ENCODE data around the gene SEC14L5. TPM values are rescaled to one million over a fixed set of nuclear protein-coding genes. Genes with fewer than 3 reads are reported as not detected.
"Not testable (repeated sequence)": the region's sequence is repeated elsewhere in the genome, so short reads cannot be mapped to it uniquely, and the experiment has no call there.

SEC14L5 gene
- total and polyA plus RNA-seq, 5 donors from 2014 or later = 1.5 TPM; not detected in 4

DNA sequence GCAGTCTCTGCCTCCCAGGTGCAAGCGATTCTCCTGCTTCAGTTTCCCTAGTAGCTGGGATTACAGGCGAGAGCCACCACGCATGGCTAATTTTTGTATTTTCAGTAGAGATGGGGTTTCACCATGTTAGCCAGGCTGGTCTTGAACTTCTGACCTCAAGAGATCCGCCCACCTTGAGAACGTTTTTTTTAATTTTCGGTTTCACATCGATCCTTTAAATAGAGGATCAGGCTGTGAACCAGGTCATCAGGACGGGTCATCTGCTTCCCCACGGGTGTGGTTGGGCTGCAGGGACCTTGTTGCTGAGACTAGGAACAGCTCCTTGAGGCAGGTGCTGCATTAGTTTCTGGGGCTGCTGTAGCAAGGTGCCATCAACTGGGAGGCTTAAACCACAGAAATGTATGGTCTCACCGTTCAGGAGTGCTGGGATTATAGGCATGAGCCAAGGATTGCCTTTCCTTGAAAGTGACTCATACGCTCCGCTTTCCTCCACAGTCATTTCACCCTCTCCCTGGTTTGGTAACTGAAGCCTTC lies 83.5 kb downstream of the SEC14L5 start:
- no peak overlapping the region for H3K27ac ChIP-seq (ENCODE audit: insufficient read depth, low read length, poor library complexity, severe bottlenecking)
- no peaks in the 10 kb centered on the region for H3K9me3 ChIP-seq (ENCODE audit: control insufficient read depth in 2 of 2, low read length in 2 of 2)
- Mint-ChIP-seq H3K27ac (no peak overlapping the region), H3K36me3 (peaks cover 3% of the 10 kb centered on the region), H3K27me3 (peaks cover 6% of the 10 kb centered on the region), H3K9me3 (no peaks in the 10 kb centered on the region), H3K4me1 (peaks cover 0 to 5% (median 0%) of the 10 kb centered on the region in 4 donors), H3K4me3 (no peak overlapping the region)
- no peaks in the 10 kb centered on the region for H3K4me1 ChIP-seq (ENCODE audit: control insufficient read depth, insufficient read depth, low read length, poor library complexity, severe bottlenecking)
- no peak overlapping the region for H3K4me3 ChIP-seq (ENCODE audit: low read depth, low read length)
- H3K36me3 ChIP-seq (ENCODE audit: control insufficient read depth, insufficient read depth, low read length) = no peaks in the 10 kb centered on the region
- H3K27me3 ChIP-seq (ENCODE audit: control insufficient read depth, insufficient read depth, low read length) = no peaks in the 10 kb centered on the region
- DNase-seq (no peak), ATAC-seq (ENCODE audit: low read depth in 2 of 2) (no peak)

DNA sequence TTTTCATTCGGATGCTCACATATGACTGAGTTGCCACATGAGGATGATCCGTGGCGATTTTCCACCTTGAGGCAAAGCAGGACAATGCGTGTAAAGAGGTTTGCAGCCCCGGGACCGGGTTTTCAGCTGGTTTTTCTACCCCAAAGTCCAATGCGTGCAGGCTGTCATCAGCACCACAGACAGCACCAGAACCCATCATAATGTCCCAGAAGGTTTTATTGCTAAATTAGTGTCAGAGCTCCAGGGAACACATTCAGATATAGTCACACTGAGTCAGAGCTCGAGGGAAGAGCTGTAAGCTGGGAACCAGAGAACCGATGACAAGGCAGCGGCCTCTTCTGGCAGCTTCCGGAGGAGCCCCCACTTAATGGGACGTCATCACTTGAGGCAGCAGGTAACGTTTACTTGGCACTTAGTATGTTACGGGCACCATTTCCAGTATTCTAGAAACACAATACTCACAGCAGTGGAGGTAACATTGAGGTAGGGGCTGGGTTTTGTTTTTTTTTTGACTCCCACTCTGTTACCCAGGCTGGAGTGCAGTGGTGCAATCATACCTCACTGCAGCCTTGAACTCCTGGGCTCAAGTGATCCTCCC lies 84.5 kb downstream of the SEC14L5 start:
- H3K4me3 ChIP-seq (ENCODE audit: low read depth, low read length) = no peak overlapping the region
- no peak overlapping the region for H3K27ac ChIP-seq (ENCODE audit: insufficient read depth, low read length, poor library complexity, severe bottlenecking)
- Mint-ChIP-seq H3K9me3 (no peaks in the 10 kb centered on the region), H3K27ac (no peak overlapping the region), H3K27me3 (peaks cover 11% of the 10 kb centered on the region), H3K4me1 (peaks cover 0 to 5% (median 0%) of the 10 kb centered on the region in 4 donors), H3K36me3 (peaks cover 3% of the 10 kb centered on the region), H3K4me3 (no peak overlapping the region)
- no peaks in the 10 kb centered on the region for H3K9me3 ChIP-seq (ENCODE audit: control insufficient read depth in 2 of 2, low read length in 2 of 2)
- H3K36me3 ChIP-seq (ENCODE audit: control insufficient read depth, insufficient read depth, low read length) = no peaks in the 10 kb centered on the region
- DNase-seq = no peak
- H3K27me3 ChIP-seq (ENCODE audit: control insufficient read depth, insufficient read depth, low read length) = no peaks in the 10 kb centered on the region
- no peak for ATAC-seq (ENCODE audit: low read depth in 2 of 2)
- H3K4me1 ChIP-seq (ENCODE audit: control insufficient read depth, insufficient read depth, low read length, poor library complexity, severe bottlenecking) = no peaks in the 10 kb centered on the region

DNA sequence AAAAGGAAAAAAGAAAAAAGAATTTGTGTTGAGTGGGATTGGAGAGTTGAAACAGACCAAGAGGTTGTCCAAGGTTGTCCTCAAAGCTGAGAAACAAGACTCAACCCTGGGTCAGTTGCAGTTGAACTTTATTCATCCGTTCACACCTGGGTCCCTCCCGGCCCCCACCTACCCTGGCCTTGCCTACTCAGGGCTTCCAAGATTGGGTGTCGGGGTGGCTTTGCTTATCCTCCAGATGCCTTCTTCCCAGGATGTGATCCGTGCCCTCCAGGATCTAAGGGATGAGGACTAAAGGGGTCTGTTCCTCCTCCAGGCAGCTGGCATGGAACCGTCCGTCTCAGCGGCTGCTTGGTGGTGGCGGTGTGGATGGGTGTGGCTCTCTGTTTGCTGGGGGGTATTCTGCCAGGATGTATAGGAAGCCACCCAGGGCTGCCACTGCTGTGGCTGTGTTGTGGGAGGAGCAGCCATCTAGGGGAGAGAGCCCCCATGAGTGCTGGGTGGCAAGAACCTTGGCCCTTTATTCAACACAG lies 85.9 kb downstream of the SEC14L5 start:
- ATAC-seq (ENCODE audit: low read depth in 2 of 2) (no peak), DNase-seq (no peak)
- Mint-ChIP-seq H3K27me3 (peaks cover 21% of the 10 kb centered on the region), H3K9me3 (no peaks in the 10 kb centered on the region), H3K4me1 (peaks cover 0 to 5% (median 0%) of the 10 kb centered on the region in 4 donors), H3K27ac (no peak overlapping the region), H3K36me3 (peaks cover 5% of the 10 kb centered on the region), H3K4me3 (no peak overlapping the region)
- Histone ChIP-seq H3K27me3 (ENCODE audit: control insufficient read depth, insufficient read depth, low read length) (no peaks in the 10 kb centered on the region), H3K9me3 (ENCODE audit: control insufficient read depth in 2 of 2, low read length in 2 of 2) (no peaks in the 10 kb centered on the region), H3K27ac (ENCODE audit: insufficient read depth, low read length, poor library complexity, severe bottlenecking) (no peak overlapping the region), H3K4me3 (ENCODE audit: low read depth, low read length) (no peak overlapping the region), H3K4me1 (ENCODE audit: control insufficient read depth, insufficient read depth, low read length, poor library complexity, severe bottlenecking) (no peaks in the 10 kb centered on the region), H3K36me3 (ENCODE audit: control insufficient read depth, insufficient read depth, low read length) (no peaks in the 10 kb centered on the region)

DNA sequence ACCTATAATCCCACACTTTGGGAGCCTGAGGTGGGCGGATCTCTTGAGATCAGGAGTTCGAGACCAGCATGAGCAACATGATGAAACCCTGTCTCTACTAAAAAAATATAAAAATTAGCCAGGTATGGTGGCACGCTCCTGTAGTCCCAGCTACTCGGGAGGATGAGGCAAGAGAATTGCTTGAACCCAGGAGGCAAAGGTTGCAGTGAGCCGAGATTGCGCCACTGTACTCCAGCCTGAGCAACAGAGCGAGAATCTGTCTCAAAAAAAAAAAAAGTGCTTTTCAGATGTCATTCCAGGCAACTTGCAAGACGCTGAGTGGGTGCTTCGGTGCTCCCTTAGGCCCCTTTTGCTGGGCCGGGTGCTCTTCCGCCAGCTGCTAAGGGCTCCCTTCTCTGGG lies 86.5 kb downstream of the SEC14L5 start:
- not testable (repeated sequence) for H3K36me3 ChIP-seq (ENCODE audit: control insufficient read depth, insufficient read depth, low read length); H3K27me3 ChIP-seq (ENCODE audit: control insufficient read depth, insufficient read depth, low read length); H3K4me3 ChIP-seq (ENCODE audit: low read depth, low read length); H3K27ac ChIP-seq (ENCODE audit: insufficient read depth, low read length, poor library complexity, severe bottlenecking); ATAC-seq (ENCODE audit: low read depth in 2 of 2); H3K36me3 Mint-ChIP-seq; H3K4me1 ChIP-seq (ENCODE audit: control insufficient read depth, insufficient read depth, low read length, poor library complexity, severe bottlenecking); DNase-seq; H3K27ac Mint-ChIP-seq; H3K4me3 Mint-ChIP-seq; H3K4me1 Mint-ChIP-seq; H3K9me3 Mint-ChIP-seq; H3K9me3 ChIP-seq (ENCODE audit: control insufficient read depth in 2 of 2, low read length in 2 of 2)
- H3K27me3 Mint-ChIP-seq = peaks cover 21% of the 10 kb centered on the region

DNA sequence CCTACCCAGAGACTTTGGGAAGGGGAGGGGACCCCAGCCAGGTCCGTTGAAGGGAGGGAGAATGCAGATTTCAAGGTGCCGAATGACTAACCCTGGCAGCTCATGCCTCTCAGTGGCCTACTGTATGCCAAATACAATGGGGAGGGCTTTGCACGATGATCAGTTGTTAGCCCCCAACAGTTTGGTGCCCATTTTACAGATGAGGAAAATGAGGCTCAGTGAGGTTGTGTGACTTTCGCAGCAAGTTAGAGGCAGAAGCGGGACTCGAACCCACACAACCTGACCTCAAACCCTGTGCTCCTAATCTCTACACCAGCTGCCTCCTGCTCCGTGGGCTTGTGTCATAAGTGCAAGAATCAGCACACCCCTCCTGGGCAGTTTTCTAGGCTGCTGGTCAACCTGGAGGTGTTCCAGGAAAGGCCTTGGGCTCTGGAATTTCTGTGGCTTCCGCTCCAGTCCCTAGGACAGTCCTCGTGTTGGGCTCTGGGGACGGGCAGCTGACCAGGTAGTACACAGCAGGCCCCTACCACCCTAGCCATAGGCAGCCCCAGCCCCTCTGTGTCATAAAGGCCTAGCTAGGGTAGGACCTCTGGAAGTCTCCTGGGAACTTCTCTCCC lies 87.5 kb downstream of the SEC14L5 start:
- Mint-ChIP-seq H3K27ac (no peak overlapping the region), H3K27me3 (peaks cover 20% of the 10 kb centered on the region), H3K36me3 (peaks cover 6% of the 10 kb centered on the region), H3K4me1 (peaks cover 0 to 5% (median under 1%) of the 10 kb centered on the region in 4 donors), H3K4me3 (no peak overlapping the region), H3K9me3 (peaks cover 0 to 4% (median 0%) of the 10 kb centered on the region in 7 donors)
- Histone ChIP-seq H3K4me3 (ENCODE audit: low read depth, low read length) (no peak overlapping the region), H3K27ac (ENCODE audit: insufficient read depth, low read length, poor library complexity, severe bottlenecking) (no peak overlapping the region), H3K27me3 (ENCODE audit: control insufficient read depth, insufficient read depth, low read length) (no peaks in the 10 kb centered on the region), H3K9me3 (ENCODE audit: control insufficient read depth in 2 of 2, low read length in 2 of 2) (no peaks in the 10 kb centered on the region), H3K4me1 (ENCODE audit: control insufficient read depth, insufficient read depth, low read length, poor library complexity, severe bottlenecking) (no peaks in the 10 kb centered on the region), H3K36me3 (ENCODE audit: control insufficient read depth, insufficient read depth, low read length) (no peaks in the 10 kb centered on the region)
- no peak for DNase-seq
- ATAC-seq (ENCODE audit: low read depth in 2 of 2) = no peak

DNA sequence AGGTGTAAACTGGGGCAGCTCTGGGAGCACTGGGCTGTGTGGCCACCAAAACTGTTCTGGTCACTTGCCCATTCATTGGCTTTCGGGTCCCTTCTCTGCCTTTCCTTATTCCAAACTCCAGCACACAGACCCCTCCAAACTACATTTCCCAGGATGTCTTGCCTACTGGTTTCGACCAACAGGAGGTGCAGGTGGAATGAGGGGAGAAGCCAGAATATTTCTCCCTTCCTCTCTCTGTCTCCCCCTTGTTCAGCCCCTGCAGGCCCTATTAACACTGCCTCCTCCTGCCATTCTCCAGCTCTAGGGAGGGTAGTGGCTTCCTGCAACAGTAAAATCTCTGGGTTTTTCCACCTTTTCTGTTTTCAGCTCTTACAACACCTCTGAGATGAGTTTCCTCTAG lies 88.8 kb downstream of the SEC14L5 start:
- no peak overlapping the region for H3K4me3 ChIP-seq (ENCODE audit: low read depth, low read length)
- Mint-ChIP-seq H3K4me1 (peaks cover 0 to 6% (median 2%) of the 10 kb centered on the region in 4 donors), H3K36me3 (peaks cover 6% of the 10 kb centered on the region), H3K9me3 (peaks cover 0 to 4% (median 0%) of the 10 kb centered on the region in 7 donors), H3K27me3 (peaks cover 16% of the 10 kb centered on the region), H3K27ac (no peak overlapping the region), H3K4me3 (no peak overlapping the region)
- H3K9me3 ChIP-seq (ENCODE audit: control insufficient read depth in 2 of 2, low read length in 2 of 2) = no peaks in the 10 kb centered on the region
- H3K27me3 ChIP-seq (ENCODE audit: control insufficient read depth, insufficient read depth, low read length) = no peaks in the 10 kb centered on the region
- H3K27ac ChIP-seq (ENCODE audit: insufficient read depth, low read length, poor library complexity, severe bottlenecking) = no peak overlapping the region
- no peak for ATAC-seq (ENCODE audit: low read depth in 2 of 2)
- no peak for DNase-seq
- H3K36me3 ChIP-seq (ENCODE audit: control insufficient read depth, insufficient read depth, low read length) = no peaks in the 10 kb centered on the region
- no peaks in the 10 kb centered on the region for H3K4me1 ChIP-seq (ENCODE audit: control insufficient read depth, insufficient read depth, low read length, poor library complexity, severe bottlenecking)

DNA sequence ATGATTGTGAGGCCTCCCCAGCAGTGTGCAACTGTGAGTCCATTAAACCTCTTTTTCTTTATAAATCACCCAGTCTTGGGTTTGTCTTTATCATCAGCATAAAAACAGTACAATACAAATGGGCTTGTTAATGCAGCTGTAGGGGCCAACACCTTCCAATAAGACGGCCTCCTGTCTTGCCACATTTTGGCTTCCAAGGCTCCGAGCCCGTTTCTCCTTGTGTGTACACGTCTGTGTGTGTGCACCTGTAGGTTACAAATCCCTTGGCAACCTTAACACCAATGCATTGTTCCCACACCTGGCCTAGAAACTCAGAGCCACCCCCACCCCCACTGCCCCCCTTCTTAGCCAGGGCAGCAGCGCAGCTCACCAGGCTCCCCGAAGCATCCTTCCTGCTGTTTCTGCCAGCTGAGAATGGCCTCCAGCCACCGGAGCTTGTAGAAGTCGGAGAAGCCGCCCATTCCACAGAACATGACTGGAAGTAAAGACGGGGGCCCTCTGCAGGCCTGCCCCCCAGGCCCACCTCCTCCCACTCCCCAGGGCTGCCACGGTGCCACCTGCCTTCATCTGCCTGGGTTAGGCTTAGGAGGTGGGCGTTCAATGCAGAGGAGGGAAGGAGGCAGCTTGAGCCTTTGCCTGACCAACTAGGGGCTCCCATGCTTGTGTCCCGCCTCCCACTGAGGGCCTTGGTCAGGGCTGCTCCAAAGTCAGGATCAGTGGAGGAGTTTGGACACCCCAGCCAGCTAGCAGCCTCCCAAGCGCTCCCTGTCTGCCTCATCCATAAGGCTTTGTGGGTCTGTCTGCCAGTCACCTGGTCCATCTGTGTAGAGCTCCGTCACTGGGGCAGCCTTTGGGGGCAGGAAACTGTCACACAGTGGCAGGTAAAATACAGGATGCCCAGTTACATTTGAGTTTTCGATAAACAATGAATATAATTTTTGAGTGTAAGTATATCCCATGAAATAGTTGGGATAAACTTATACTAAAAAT lies 97.0 kb downstream of the SEC14L5 start:
- no peak overlapping the region for H3K4me3 Mint-ChIP-seq
- no peak overlapping the region for H3K27ac ChIP-seq (ENCODE audit: insufficient read depth, low read length, poor library complexity, severe bottlenecking)
- no peaks in the 10 kb centered on the region for H3K36me3 Mint-ChIP-seq
- H3K9me3 ChIP-seq (ENCODE audit: control insufficient read depth in 2 of 2, low read length in 2 of 2) = no peaks in the 10 kb centered on the region
- peak overlapping the region in 1 of 3 donors; percentile 45 for H3K27ac Mint-ChIP-seq
- ATAC-seq (ENCODE audit: low read depth in 2 of 2) = no peak
- no peaks in the 10 kb centered on the region for H3K36me3 ChIP-seq (ENCODE audit: control insufficient read depth, insufficient read depth, low read length)
- H3K4me3 ChIP-seq (ENCODE audit: low read depth, low read length) = no peak overlapping the region
- H3K27me3 ChIP-seq (ENCODE audit: control insufficient read depth, insufficient read depth, low read length) = no peaks in the 10 kb centered on the region
- H3K4me1 Mint-ChIP-seq = peaks cover 0 to 6% (median 0%) of the 10 kb centered on the region in 4 donors
- H3K4me1 ChIP-seq (ENCODE audit: control insufficient read depth, insufficient read depth, low read length, poor library complexity, severe bottlenecking) = no peaks in the 10 kb centered on the region
- no peak for DNase-seq
- H3K9me3 Mint-ChIP-seq = peaks cover 0 to 4% (median 0%) of the 10 kb centered on the region in 7 donors
- H3K27me3 Mint-ChIP-seq = no peaks in the 10 kb centered on the region
